HG03064 (cell line): ENCODE data around the gene VAV2.

Experiments used
- ATAC-seq: cut with Tn5 transposase; IDR thresholded peaks from one replicate; pipeline ENCODE4 v1.9.1; 2021; ENCODE audit warnings: low read depth; ENCODE audit not compliant: unreplicated experiment

Gene VAV2

GRCh38 chr9:133807037-133807436 is 185.1 kb downstream of the VAV2 start:
- no peak for ATAC-seq

DNA sequence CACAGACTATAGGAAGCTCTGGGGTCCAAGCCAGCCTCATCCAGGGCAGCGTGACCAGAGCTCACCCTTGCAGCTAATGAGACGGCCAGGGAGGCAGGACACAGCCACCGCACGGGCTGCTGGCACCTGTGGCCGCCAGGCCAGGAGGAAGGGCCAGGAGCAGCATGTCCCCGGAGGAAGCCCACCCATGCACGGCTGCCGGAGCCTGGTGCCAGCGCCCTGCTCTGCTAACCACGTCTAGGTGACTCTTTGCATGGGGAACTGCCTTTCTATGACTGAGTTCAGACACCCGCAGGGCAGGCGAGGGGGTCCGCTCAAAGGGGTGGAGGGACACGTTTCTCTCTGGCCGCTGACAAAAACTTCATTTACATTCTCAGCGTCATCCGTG is 185.5 kb downstream of the VAV2 start:
- no peak for ATAC-seq

- no peak for ATAC-seq
These were observed 186.1 kb downstream of the VAV2 start for GRCh38 chr9:133805876-133806622.

DNA sequence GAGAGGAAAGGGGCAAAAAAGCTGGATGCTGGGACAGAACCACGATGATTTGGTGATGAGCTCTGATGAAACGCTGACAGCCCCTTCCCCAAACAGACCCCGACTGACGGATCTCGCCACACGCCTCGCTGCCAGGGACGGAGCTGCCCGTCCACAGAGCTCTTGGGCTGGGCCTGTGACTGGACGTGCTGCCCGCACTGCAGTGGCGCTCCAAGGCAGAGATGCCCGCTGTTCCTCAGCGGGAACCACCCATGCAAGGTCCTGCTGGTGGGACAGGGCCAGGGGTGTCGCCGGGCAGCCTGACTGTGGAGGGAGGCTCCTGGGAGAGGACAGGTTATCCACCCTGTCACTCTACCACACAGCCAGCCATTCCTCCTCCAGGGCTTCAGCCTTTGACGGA is 187.9 kb downstream of the VAV2 start:
- no peak for ATAC-seq

GRCh38 chr9:133803745-133804144 is 188.4 kb downstream of the VAV2 start:
- ATAC-seq = no peak

- no peak for ATAC-seq
These were observed 189.0 kb downstream of the VAV2 start for GRCh38 chr9:133803028-133803585.

DNA sequence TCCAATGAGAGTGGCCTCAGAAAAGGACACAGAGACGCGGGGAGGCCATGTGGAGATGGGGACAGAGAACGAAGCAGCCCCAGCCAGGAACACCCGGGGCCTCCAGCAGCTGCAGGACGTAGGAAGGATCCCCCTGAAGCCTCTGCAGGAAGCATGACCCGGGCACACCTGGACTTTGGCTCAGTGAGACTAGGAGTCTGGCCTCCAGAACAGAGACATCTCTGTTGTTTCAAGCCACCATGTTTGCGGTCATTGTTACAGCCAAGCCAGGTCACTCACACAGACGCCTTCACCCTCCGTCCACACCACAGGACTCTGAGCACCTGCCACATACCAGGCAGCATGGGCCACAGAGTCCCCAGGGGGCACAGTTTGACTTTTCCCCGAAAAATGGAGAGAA is 190.4 kb downstream of the VAV2 start:
- ATAC-seq = no peak

- ATAC-seq = no peak
These were observed 191.9 kb downstream of the VAV2 start for GRCh38 chr9:133800266-133800665.

GRCh38 chr9:133799716-133800115 is 192.4 kb downstream of the VAV2 start:
- no peak for ATAC-seq

GRCh38 chr9:133799106-133799505 is 193.0 kb downstream of the VAV2 start:
- no peak for ATAC-seq

DNA sequence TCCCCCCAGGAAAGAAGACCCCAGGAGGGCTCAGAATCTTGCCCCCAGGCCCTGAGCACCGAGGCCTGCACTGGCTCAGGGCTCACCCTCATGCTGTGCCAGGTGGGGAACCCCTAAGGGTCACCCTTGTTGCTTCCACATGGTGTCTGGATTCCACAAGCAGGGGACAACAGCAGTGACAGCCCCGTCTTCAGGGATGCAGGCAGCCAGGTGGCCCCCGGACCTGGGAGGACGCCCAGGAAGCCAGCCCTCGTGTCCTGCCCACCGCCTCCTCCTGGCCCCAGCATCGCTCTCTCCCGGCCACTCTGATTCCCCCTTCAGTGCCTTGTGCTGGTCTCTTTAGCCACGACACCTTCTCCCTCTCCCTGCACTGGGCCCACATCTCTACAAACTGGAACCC is 194.0 kb downstream of the VAV2 start:
- ATAC-seq = no peak

- no peak for ATAC-seq
These were observed 194.6 kb downstream of the VAV2 start for GRCh38 chr9:133797406-133798105.

GRCh38 chr9:133796562-133796961 is 195.6 kb downstream of the VAV2 start:
- ATAC-seq = no peak

- no peak for ATAC-seq
These were observed 197.1 kb downstream of the VAV2 start for GRCh38 chr9:133795049-133795448.

GRCh38 chr9:133794016-133794760 is 197.9 kb downstream of the VAV2 start:
- ATAC-seq = no peak

GRCh38 chr9:133793471-133793870 is 198.7 kb downstream of the VAV2 start:
- no peak for ATAC-seq

GRCh38 chr9:133792721-133793470 is 199.2 kb downstream of the VAV2 start:
- ATAC-seq = no peak

DNA sequence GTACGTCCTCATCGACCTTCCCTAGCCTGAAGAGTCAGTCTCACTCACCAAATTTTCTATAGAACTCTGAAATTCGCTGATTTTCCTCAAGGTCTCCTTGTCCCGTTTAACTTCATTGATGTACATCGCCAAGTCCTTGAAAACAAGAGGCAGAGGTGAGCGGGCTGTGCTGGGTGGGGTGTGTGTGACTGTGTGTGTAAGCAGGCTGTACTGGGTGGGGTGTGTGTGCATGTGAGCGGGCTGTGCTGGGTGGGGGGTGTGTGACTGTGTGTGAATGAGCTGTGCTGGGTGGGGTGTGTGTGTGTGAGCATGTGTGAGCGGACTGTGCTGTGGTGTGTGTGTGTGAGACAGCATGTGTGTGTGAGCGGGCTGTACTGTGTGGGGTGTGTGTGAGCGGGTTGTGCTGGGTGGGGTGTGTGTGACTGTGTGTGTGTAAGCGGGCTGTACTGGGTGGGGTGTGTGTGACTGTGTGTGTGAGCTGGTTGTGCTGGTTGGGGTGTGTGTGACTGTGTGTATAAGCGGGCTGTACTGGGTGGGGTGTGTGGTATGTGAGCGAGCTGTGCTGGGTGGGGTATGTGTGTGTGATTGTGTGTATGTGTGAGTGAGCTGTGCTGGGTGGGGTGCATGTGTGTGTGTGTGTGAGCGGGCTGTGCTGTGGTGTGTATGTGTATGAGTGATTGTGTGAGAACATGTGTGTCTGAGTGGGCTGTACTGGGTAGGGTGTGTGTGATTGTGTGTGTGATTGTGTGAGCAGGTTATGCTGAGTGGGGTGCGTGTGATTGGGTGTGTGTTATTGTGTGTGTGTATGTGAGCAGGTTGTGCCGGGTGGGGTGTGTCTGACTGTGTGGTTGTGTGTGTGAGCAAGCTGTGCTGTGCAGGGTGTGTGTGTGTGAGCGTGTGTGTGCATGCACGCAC is 200.1 kb downstream of the VAV2 start:
- ATAC-seq = no peak

DNA sequence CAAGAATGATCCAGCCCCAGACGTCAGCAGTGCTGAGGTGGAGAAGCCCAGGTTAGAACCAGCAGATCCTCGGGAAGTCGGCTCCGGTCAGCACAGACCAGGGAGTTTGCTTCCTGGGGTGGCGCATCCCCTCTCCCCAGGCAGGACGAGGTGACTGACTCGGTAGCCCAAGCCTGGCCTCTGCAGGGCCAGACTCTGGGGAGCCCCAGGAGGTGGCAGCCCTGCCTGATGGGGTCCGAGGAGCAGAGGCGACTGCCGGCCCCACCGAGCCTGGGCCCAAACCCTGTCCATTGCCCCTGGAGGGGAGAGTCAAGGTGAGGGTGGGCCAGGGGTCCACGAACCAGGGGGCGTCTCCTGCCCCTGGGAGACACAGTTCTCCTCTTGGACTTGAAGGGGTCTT is 201.1 kb downstream of the VAV2 start:
- ATAC-seq = no peak

DNA sequence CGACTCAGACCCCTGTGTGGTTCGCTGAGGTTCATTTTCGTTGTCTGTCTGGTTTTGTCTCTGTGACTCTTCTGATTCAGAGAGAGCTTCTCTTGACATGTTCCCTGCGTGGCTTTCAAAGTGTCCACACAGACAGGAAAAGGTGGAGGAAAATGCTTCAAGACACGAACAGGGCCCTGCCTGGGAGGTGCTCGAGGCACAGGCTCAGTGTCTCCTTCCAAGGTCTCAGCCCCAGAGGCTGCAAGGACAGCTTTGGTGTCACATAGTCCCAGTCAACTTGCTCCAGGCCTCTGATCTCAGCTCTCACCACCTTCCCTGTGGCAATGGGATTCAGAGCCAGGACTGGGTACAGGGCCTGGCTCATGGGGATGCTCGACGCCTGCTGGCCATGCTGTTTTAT is 202.3 kb downstream of the VAV2 start:
- ATAC-seq = no peak
